Activated CD4-positive, alpha-beta T cell treated with anti-CD3 and anti-CD28 coated beads, Interleukin-2, Interleukin-6, amounts not matched to agents 100 ng/mL and 50 ng/mL, durations not matched to agents 16 hours and 8 hours (primary cell): ENCODE measurements around the gene COL24A1.
"Not testable (repeated sequence)": the region's sequence is repeated elsewhere in the genome, so short reads cannot be mapped to it uniquely, and the experiment has no call there.

ENCODE experiments used
- DNase-seq: peaks from one replicate; pipeline ENCODE4 v3.0.0-alpha.2; 2020

The COL24A1 gene

GRCh38 chr1:85867189-85867588, 289.4 kb downstream of the COL24A1 start:
- DNase-seq = no peak

DNA sequence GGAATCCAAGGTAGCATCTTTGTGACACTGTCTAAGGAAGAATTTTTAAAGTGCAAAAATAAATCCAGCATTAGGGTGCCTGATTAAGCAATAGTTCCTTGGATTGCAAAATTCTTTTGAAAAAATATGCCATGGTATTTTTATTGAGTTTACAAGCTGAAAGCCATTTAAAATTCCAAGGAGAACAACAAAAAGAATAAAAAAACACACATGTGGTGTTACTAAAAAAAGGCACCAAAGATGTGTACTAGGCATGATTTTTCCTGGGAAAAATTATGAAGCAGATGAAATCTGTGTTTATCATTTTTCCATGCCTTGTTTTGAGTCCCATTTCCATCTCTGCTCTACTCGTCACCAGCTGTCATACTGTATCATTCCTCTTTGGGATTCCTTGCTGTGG, 291.4 kb downstream of the COL24A1 start:
- no peak for DNase-seq

- DNase-seq = no peak
Observed at GRCh38 chr1:85864727-85865126, 291.8 kb downstream of the COL24A1 start.

DNA sequence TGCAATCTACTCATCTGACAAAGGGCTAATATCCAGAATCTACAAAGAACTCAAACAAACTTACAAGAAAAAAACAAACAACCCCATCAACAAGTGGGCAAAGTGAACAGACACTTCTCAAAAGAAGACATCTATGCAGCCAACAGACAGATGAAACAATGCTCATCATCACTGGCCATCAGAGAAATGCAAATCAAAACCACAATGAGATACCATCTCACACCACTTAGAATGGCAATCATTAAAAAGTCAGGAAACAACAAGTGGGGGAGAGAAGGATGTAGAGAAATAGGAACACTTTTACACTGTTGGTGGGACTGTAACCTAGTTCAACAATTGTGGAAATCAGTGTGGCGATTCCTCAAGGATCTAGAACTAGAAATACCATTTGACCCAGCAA, 292.9 kb downstream of the COL24A1 start:
- not testable (repeated sequence) for DNase-seq

DNA sequence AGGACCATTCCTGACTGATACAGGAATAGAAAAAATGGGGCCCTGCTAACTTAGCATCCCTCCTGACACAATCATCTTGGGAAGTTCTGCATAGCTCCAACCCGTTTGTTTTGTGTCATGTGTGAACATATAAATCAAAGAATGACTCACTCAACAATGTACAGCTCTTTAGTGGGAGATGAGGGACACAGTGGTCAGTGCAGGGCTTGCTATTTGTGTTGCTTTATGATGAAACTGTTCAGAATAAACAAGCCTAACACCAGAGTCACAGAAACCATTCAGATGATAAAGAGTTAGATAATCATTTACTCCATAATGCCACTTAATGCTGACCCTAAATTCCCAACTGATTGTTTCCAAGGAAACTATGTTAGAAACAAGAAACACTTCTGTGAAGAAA, 294.1 kb downstream of the COL24A1 start:
- no peak for DNase-seq

DNA sequence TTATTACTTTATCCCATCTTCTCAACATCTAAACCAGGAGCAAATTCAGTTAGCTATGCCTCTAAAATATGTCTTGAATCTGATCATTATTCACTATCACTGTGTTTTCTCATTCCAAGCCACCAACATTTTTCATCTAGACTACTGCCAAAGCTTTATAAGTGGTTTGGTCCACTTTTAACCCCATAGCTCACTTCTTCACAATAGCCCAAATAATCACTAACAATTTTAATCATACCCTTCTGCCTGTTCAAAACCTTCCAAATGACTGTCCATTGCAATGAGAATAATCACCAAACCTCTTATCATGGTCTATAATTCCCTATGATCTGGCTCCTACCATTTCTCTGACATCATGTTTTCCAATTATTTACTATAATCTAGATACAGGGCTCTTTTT, 298.6 kb downstream of the COL24A1 start:
- DNase-seq = no peak

DNA sequence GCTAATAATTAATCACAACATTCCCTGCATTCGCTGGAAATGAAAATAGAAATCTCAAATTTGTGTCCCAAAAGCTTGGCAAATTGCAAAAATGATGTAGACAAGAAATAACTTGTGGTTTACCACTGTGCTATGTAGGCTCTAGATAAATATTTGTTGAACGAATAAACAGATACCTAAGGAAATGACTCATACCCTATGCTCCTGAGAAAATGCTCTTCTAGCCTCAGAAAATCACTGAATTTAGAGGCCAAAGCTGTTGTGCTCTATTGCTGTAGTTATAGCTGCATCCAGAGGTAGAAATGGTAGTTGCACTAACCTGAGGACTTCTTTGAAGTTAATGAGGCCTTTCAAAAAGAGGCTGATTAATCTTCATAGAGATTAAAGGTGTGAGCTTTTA, 306.3 kb downstream of the COL24A1 start:
- DNase-seq = no peak

DNA sequence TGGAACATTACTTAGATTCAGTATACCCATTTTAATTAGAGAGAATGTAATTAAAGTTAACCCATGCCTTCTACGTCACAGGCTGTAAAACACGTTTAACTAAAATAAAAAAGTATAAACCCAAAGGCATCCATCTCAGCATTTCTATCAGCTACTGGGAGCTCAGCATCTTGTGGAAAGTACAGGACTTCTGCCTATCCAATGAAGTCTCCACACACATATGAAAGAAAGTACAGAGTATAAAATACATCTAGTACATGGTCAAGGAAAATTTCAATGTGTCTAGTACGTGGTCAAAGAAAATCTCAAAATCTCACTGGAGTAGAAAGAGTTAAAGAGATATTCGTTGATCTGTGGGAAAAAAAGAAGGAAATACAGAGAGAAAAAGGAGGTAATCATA, 306.9 kb downstream of the COL24A1 start:
- DNase-seq = no peak

- DNase-seq = no peak
Observed at GRCh38 chr1:85847356-85847755, 309.2 kb downstream of the COL24A1 start.

- DNase-seq = no peak
Observed at GRCh38 chr1:85846706-85847105, 309.9 kb downstream of the COL24A1 start.

- no peak for DNase-seq
Observed at GRCh38 chr1:85839459-85839858, 317.1 kb downstream of the COL24A1 start.

DNA sequence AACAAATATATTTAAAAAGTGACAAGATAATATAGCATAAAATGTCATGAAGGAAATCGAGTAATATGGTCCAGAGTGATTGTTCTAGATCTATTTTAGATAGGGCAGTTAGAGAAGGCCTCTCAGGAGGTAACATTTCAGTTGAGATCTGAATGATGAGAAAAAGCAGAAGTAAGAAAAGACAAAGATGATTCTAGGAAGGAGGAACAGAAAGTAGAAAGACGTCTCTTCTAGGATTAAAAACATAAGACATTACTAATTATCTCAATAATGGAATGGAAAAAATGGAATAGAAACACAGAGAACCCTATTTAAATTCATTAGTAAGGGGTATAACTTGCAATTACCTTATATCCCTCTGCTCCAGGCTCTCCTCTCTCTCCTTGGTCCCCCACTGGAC, 318.3 kb downstream of the COL24A1 start:
- DNase-seq = no peak

GRCh38 chr1:85836736-85837135, 319.8 kb downstream of the COL24A1 start:
- DNase-seq = no peak

- not testable (repeated sequence) for DNase-seq
Observed at GRCh38 chr1:85833165-85833564, 323.4 kb downstream of the COL24A1 start.

- no peak for DNase-seq
Observed at GRCh38 chr1:85830837-85831236, 325.7 kb downstream of the COL24A1 start.

DNA sequence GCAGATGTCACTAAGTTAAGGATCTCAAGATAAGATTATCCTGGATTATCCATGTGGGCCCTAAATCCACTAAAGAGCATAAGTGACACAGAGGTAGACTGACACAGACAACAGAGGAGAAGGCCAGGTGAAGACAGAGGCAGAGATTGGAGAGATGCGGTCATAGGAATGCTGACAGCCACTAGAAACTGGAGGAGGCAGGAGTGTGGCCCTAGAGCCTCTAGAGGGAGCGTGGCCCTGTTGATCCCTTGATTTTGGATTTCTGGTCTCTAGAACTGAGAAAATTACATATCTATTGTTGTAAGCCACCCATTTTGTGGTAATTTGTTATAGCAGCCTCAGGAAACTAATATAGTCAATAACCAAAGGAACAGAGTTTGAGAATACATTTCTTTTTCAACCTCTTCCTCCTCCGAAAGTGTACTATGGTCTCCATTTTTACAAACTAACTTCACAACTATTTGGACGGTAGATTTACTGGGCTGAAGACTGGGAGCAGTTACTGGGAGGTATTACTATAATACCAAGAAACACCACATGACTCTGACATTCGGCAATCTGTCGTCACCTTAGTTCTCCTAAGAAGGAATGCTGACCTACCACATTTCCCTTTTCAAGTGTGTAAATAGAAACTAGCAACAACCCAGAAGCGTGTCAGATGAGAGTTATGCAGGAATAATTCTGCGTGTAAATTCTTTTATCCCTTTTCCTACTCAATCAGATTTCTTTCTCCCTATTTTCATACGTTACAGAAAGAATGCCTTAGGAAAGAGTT, 332.3 kb downstream of the COL24A1 start:
- no peak for DNase-seq

DNA sequence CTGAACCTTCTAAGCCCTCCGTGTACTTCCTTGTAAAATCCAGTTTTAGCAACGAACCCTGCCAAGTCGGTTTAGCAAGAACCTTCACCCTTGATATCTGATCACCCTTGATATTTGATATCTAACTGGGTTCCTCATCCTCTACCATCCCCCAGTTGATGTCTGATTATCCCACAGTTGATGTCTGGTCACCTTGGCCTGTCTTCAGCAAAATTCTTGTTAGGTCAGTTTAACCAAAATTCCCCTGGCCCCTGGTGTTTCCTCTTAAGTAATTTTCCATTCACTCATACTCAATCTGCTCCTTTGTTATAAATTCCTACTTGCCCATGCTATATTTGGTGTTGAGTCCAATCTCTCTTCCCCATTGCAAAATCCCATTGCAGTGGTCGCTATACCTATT, 333.9 kb downstream of the COL24A1 start:
- no peak for DNase-seq

DNA sequence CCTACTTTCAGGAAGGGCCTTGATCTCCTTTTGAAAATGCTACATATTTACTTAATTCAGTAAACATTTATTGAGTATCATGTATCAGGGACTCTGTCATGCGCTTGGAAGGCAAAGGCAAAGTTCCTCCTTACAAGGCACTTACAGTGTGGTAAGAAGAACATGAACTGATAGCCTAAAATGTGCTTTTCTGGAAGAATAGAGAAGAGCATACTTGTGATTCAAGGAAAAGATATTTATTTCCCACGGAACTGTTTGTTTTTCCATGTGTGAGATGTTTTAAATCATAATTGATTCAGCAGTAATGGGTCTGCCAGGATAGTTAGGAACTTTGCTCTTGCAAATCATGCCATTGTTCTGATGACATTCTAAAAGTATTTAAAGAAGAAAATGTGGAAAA, 338.2 kb downstream of the COL24A1 start:
- DNase-seq = no peak

GRCh38 chr1:85816606-85817005, 340.0 kb downstream of the COL24A1 start:
- no peak for DNase-seq

GRCh38 chr1:85815906-85816305, 340.7 kb downstream of the COL24A1 start:
- DNase-seq = no peak

DNA sequence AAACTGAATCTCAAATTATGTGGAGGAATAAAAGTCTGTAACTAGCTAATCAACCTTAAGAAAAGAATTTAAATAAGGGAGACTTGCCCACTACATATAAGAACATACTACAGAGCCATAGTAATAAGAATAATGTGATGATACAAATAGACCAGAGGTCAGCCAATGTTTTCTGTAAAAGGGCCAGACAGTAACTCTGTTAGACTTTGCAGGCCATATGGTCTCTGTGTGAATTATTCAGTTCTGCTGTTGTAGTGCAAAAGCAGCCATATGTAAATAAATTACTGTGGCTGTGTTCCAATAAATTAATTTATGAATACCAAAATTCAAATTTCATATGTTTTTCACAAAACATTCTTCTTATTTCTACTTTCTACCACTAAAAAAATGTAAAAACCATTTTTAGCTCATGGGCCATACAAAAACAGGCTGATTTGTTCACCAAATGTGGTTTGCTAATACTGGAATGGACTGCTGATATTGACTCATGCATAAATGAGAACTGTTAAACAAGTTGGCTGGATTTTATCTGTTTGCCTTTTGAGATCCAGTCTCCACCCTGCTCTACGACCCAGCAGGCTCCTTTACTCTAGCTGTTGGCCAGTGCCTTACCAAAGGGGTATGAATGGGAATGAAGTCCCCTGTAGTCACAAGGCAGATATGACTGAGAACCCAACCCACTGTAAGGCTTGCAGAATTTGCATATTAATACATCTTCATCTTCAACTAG, 350.2 kb downstream of the COL24A1 start:
- no peak for DNase-seq

DNA sequence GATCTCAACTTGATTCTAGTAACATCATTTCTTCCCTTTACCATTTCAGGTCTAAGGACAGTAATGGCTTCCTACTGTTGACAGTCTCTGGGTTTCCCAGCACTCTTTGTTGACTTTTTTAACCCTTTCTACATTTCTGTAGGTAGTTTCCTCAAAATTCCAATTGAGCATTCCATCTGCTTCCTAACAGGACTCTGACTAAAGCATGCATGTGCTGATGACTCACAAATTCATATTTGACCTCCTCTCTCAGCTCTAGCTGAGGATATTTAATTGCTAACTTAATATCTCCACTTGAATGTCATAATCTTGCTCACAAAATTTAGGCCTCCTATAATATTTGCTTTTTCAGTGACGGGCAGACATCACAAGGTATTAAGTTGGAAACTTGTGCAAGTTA, 355.1 kb downstream of the COL24A1 start:
- no peak for DNase-seq

DNA sequence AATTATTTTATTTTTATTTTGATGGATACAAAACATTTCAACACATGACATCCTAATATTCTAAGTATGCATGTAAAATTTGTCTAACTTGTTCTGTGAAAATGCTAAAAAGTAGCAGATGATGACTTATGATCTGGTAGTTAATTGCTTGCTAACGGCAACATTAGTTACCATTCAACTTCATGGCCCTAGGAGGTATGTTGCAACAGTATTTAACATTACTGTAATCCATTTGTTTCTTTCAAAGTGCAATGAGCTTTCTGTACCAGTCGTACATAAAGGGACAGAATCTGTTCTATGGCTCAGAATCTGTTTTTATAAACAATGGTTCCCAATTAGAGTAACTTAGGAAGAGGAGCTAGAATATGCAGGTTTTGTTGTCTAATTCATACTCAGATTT, 356.8 kb downstream of the COL24A1 start:
- no peak for DNase-seq

GRCh38 chr1:85798419-85798818, 358.2 kb downstream of the COL24A1 start:
- no peak for DNase-seq

GRCh38 chr1:85777021-85777420, 379.6 kb downstream of the COL24A1 start:
- DNase-seq = not testable (repeated sequence)
